Right atrium auricular region (tissue), 2 donors: ENCODE data around the gene APOH. TPM values are rescaled to one million over a fixed set of nuclear protein-coding genes. Genes with fewer than 3 reads are reported as not detected.

Experiments
- DNase-seq: peaks from one replicate; pipeline ENCODE4 v3.0.0-alpha.2; 2019; ENCODE audit warnings: low spot score
- H3K27ac ChIP-seq, 2 donors: fragments of 200-600 bp; sonication (generic); 1 replicate in 1 of 2; 2 replicates in 1 of 2; pipeline ENCODE4 v1.5.1; 2016 to 2019
- H3K27me3 ChIP-seq, 2 donors: fragments of 200-600 bp; sonication (generic); one replicate each; pipeline versions ENCODE4 v1.5.1 to v1.6.0; 2017 to 2019
- H3K36me3 ChIP-seq: fragments of 200-600 bp; sonication (generic); one replicate; pipeline ENCODE4 v1.5.1; 2016
- H3K4me1 ChIP-seq, 2 donors: fragments of 200-600 bp; sonication (generic); one replicate each; pipeline versions ENCODE4 v1.5.1 to v1.6.0; 2017 to 2019
- H3K4me3 ChIP-seq, 2 donors: fragments of 200-600 bp; sonication (generic); 1 replicate in 1 of 2; 2 replicates in 1 of 2; pipeline ENCODE4 v1.5.1; 2017 to 2019; ENCODE audit warnings: mild to moderate bottlenecking in 1 of 2, moderate library complexity in 1 of 2
- H3K9me3 ChIP-seq, 2 donors: fragments of 200-600 bp; sonication (generic); one replicate each; pipeline ENCODE4 v1.5.1; 2019
- total RNA-seq, 2 donors: library from RNA; depleted of rRNA; stranded (reverse); fragments of >200 nt; gene quantifications; one replicate each; pipeline ENCODE4 v1.1.0, GENCODE V29; 2016
- TF ChIP-seq, protein P1 (sequence below), 2 donors: fragments of 200-600 bp; sonication (generic); IDR thresholded peaks; one replicate each; pipeline ENCODE4 v1.5.1; 2019; ENCODE audit warnings: antibody characterized with exemption in 2 of 2

APOH gene
- total RNA-seq, 2 donors from 2014 or later: not detected

DNA sequence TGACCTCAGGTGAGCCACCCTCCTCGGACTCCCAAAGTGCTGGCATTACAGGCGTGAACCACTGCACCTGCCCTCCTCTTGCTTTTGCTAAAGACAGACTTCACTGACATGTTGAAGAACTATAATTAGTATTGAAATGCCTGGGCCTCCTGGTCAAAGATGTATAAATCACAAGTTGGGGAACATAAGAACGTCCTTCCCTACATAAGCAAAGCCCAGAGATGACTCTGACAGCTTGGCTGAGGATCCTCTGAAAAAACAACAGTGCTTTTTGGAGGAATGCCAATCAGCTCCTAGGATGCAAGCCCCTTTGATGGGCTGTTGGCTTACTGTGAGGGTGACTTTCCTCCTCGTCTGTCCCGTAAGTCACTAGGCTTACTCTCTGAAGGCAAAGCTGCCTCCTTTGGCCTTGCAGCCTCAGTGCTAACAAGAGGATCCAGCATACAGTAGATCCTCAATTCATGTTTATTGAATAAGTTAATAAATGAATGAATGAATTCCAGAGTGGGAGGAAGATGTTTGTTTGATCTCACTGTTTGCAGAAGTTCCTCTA is 6.3 kb downstream of the APOH start:
- TF ChIP-seq, protein P1, sequence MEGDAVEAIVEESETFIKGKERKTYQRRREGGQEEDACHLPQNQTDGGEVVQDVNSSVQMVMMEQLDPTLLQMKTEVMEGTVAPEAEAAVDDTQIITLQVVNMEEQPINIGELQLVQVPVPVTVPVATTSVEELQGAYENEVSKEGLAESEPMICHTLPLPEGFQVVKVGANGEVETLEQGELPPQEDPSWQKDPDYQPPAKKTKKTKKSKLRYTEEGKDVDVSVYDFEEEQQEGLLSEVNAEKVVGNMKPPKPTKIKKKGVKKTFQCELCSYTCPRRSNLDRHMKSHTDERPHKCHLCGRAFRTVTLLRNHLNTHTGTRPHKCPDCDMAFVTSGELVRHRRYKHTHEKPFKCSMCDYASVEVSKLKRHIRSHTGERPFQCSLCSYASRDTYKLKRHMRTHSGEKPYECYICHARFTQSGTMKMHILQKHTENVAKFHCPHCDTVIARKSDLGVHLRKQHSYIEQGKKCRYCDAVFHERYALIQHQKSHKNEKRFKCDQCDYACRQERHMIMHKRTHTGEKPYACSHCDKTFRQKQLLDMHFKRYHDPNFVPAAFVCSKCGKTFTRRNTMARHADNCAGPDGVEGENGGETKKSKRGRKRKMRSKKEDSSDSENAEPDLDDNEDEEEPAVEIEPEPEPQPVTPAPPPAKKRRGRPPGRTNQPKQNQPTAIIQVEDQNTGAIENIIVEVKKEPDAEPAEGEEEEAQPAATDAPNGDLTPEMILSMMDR (IDR thresholded peaks at IDR 0.05): no peak
- H3K4me3 ChIP-seq: no peak overlapping the region
- no peaks in the 10 kb centered on the region for H3K4me1 ChIP-seq
- H3K27me3 ChIP-seq: no peaks in the 10 kb centered on the region
- no peaks in the 10 kb centered on the region for H3K36me3 ChIP-seq
- H3K27ac ChIP-seq: no peak overlapping the region
- H3K9me3 ChIP-seq: no peaks in the 10 kb centered on the region
- no peak for DNase-seq

DNA sequence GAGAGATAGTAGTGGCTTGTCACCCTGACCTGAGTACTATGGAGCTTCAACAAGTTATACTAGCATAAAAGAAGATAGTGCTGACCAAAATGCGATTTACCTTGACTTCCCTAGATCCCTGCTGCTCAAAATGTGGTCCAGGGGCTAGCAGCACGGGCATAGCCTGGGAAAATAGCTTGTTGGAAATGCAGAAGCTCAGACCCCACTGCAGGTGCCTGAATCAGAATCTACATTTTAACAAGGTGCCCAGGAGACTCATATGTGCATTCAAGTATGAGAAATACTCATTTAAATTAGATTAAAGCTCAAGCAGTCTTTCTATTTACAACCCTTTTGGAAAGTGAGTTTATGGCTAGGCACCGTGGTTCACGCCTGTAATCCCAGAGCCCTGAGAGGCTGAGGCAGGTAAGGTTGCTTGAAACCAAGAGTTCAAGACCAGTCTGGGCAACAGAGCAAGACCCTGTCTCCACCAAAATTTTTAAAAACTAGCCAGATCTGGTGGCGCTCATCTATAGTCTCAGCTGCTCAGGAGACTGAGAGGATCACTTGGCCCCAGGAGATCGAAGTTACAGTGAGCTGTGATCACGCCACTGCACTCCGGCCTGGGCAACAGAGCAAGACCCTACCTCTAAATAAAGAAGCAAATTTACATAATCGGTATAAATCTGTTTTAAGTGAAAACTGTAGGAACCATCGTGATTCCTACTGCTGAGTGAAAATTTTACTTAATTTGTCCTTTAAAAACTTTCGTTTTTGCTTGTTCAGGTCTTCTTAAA is 7.3 kb downstream of the APOH start:
- H3K4me1 ChIP-seq: no peaks in the 10 kb centered on the region
- no peaks in the 10 kb centered on the region for H3K36me3 ChIP-seq
- no peaks in the 10 kb centered on the region for H3K27me3 ChIP-seq
- TF ChIP-seq, protein P1 (IDR thresholded peaks at IDR 0.05): no peak
- no peak overlapping the region for H3K4me3 ChIP-seq
- H3K9me3 ChIP-seq: no peaks in the 10 kb centered on the region
- no peak for DNase-seq
- H3K27ac ChIP-seq: no peak overlapping the region

DNA sequence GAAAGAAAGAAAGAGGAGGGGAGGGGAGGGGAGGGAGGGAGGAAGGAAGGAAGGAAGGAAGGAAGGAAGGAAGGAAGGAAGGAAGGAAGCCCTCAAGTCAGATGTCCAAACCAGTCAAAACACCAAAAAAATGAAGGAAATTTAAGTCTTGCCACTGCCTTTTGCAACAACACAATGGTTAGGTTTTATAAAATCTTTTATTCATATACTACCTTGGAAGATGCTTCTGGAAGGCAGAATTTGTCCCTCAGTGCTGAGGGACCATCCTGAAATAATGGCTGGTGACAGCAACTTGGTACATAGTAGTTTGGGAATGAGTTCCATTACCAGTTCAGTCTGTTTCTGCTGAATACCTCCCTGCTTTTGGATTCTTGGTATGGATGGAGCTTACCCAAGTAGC is 7.9 kb downstream of the APOH start:
- Histone ChIP-seq H3K4me3 (no peak overlapping the region), H3K27ac (no peak overlapping the region), H3K9me3 (no peaks in the 10 kb centered on the region), H3K36me3 (no peaks in the 10 kb centered on the region), H3K27me3 (no peaks in the 10 kb centered on the region), H3K4me1 (no peaks in the 10 kb centered on the region)
- DNase-seq: no peak
- TF ChIP-seq, protein P1 (IDR thresholded peaks at IDR 0.05): no peak

DNA sequence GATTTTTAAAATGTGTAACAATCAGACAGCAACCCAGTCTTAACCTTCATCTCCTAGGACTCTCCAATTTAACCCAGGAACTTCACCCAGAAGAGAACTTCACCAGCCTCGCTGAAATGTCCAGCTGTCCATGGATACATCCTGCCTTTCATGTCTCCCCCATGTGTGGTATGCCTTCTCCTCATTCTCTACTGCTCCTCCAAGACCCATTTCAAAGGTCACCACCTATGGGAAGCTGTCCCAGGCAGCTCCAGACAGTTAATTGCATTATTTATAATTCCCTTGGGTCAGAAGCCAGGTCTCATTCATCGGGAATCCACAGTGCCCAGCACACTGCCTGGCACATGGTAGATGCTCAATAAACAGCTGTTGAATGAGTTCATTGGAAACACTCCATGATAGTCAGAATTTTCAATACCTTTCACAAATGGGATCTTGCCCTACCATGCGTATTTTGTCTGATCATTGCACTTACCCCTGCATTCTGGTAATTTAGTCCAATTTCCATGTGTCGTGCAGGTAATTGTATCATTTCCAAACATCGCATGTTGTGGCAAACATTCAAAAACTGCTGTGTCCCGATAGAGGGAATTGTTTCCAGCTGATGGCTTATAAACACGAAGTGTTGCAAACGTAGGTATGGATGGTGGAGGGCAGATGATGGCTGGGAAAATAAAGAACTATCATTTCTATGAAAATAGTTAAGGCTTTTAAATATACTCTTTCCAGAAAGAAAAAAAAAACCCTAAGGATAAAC is 9.0 kb downstream of the APOH start:
- Histone ChIP-seq H3K27ac (no peak overlapping the region), H3K36me3 (no peaks in the 10 kb centered on the region), H3K4me3 (no peak overlapping the region), H3K27me3 (no peaks in the 10 kb centered on the region), H3K4me1 (no peaks in the 10 kb centered on the region), H3K9me3 (no peaks in the 10 kb centered on the region)
- TF ChIP-seq, protein P1 (IDR thresholded peaks at IDR 0.05): no peak
- DNase-seq: no peak

DNA sequence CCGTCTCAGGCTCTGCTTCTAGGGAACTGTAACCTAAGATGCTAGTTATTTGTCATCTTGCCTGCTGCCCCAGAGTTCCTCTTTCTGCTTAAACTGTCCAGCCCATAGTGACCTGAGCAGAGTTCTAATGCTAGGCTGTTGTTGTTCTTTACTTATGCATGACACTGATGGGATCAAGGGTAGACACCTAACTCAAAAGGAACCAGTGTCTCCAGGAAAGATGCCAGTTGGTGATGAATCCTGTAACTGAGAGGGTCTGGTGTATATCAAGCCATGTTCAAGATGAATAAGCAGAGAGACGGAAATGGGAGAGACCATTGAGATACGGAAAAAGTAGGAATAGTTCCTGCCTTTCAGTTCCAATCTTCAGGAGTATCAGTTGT is 13.7 kb downstream of the APOH start:
- no peak overlapping the region for H3K27ac ChIP-seq
- H3K4me1 ChIP-seq: no peaks in the 10 kb centered on the region
- H3K4me3 ChIP-seq: no peak overlapping the region
- no peak for DNase-seq
- H3K27me3 ChIP-seq: no peaks in the 10 kb centered on the region
- no peaks in the 10 kb centered on the region for H3K9me3 ChIP-seq
- H3K36me3 ChIP-seq: no peaks in the 10 kb centered on the region
- TF ChIP-seq, protein P1 (IDR thresholded peaks at IDR 0.05): no peak
